ENCODE results near the gene PPM1D.

Gene PPM1D

DNA sequence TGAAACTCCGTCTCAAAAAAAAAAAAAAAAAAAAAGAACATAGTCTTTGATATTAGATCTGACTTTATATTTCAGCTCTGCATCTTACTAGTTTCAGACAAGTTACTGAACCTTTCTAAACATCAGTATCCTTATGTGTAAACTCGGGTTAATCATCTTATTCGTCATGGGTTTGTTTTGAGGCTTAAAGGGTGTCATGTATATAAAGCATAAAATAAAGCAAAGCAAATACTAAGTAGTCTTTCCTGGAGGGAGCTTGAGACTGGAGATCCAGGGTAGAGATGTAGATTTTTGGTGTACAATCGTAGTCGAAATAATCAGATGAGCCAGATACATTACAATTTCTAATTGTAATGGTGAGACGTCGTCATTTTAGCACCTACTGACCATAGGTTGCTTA is 85.4 kb downstream of the PPM1D start:
- Histone ChIP-seq H3K79me2 (ENCODE audit: low read length) (no peaks in the 10 kb centered on the region), H3K9me3 (replicated peaks; ENCODE audit: insufficient read depth, low read length) (no peaks in the 10 kb centered on the region), H3K9ac (ENCODE audit: low read length) (no peak overlapping the region), H2AFZ (ENCODE audit: low read length) (no peak overlapping the region), H3K4me1 (ENCODE audit: low read length) (no peaks in the 10 kb centered on the region), H3K4me3 (ENCODE audit: low read length) (no peak overlapping the region), H3K27me3 (replicated peaks; ENCODE audit: insufficient read depth, low read length) (no peaks in the 10 kb centered on the region), H3K36me3 (replicated peaks; ENCODE audit: insufficient read depth, low read length) (no peaks in the 10 kb centered on the region), H4K20me1 (ENCODE audit: insufficient read depth, low read length) (no peaks in the 10 kb centered on the region), H3K4me2 (ENCODE audit: low read depth, low read length) (no peak overlapping the region), H3K9me2 (replicated peaks; ENCODE audit: insufficient read depth, low read length) (no peaks in the 10 kb centered on the region), H3K27ac (ENCODE audit: low read length) (no peak overlapping the region), H3F3A (ENCODE audit: insufficient read depth, low read length) (no peaks in the 10 kb centered on the region)
- no peak for DNase-seq
- TF ChIP-seq, protein P1, sequence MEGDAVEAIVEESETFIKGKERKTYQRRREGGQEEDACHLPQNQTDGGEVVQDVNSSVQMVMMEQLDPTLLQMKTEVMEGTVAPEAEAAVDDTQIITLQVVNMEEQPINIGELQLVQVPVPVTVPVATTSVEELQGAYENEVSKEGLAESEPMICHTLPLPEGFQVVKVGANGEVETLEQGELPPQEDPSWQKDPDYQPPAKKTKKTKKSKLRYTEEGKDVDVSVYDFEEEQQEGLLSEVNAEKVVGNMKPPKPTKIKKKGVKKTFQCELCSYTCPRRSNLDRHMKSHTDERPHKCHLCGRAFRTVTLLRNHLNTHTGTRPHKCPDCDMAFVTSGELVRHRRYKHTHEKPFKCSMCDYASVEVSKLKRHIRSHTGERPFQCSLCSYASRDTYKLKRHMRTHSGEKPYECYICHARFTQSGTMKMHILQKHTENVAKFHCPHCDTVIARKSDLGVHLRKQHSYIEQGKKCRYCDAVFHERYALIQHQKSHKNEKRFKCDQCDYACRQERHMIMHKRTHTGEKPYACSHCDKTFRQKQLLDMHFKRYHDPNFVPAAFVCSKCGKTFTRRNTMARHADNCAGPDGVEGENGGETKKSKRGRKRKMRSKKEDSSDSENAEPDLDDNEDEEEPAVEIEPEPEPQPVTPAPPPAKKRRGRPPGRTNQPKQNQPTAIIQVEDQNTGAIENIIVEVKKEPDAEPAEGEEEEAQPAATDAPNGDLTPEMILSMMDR (IDR thresholded peaks at IDR 0.05; ENCODE audit: low read length): no peak
- TF ChIP-seq EZH2phosphoT487 (IDR thresholded peaks at IDR 0.05; ENCODE audit: low read length) (no peak), EZH2 (optimal IDR thresholded peaks at IDR 0.05; ENCODE audit: low read depth, low read length) (no peak)

DNA sequence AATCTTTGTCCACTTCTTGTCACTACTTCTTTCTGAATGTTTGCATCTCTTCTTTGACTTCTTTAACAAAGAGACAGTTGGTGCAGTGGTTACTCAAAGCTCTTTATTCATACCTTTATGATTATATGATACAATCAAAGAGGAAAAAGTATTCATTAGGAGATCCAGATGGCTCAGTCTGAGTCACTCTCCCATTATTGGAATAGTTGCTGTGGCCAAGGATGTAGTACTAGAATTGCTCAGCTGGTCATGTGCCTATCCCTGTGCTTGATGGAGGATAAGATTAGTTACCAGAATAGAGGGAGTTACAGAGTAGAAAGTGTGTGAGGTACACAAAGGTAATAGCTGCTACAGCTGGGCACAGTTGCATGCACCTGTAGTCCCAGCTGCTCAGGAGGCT is 96.0 kb downstream of the PPM1D start:
- Histone ChIP-seq H3K9me2 (replicated peaks; ENCODE audit: insufficient read depth, low read length) (no peaks in the 10 kb centered on the region), H3K36me3 (replicated peaks; ENCODE audit: insufficient read depth, low read length) (no peaks in the 10 kb centered on the region), H3K27ac (ENCODE audit: low read length) (no peak overlapping the region), H3K4me3 (ENCODE audit: low read length) (no peak overlapping the region), H3K9ac (ENCODE audit: low read length) (no peak overlapping the region), H3K27me3 (replicated peaks; ENCODE audit: insufficient read depth, low read length) (no peaks in the 10 kb centered on the region), H2AFZ (ENCODE audit: low read length) (no peak overlapping the region), H3K4me2 (ENCODE audit: low read depth, low read length) (no peak overlapping the region), H3K4me1 (ENCODE audit: low read length) (peaks cover 7% of the 10 kb centered on the region; the same call in 1 of the 2 replicates), H3K9me3 (replicated peaks; ENCODE audit: insufficient read depth, low read length) (no peaks in the 10 kb centered on the region), H3K79me2 (ENCODE audit: low read length) (no peaks in the 10 kb centered on the region), H4K20me1 (ENCODE audit: insufficient read depth, low read length) (no peaks in the 10 kb centered on the region), H3F3A (ENCODE audit: insufficient read depth, low read length) (no peaks in the 10 kb centered on the region)
- TF ChIP-seq EZH2phosphoT487 (IDR thresholded peaks at IDR 0.05; ENCODE audit: low read length) (no peak), EZH2 (optimal IDR thresholded peaks at IDR 0.05; ENCODE audit: low read depth, low read length) (no peak)
- TF ChIP-seq, protein P1 (IDR thresholded peaks at IDR 0.05; ENCODE audit: low read length): no peak
- DNase-seq: no peak

DNA sequence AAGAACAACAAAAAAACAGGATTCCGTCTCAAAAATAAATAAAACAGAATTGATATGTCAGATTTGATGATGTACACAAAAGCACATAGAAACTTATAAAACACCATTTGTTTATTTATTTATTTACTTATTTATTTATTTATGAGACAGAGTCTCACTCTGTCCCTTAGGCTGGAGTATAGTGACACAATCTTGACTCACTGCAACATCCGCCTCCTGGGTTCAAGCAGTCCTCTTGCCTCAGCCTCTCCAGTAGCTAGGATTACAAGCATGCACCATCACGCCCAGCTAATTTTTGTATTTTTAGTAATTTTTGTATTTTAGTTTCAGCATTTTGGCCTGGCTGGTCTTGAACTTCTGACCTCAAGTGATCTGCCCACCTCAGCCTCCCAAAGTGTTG is 99.1 kb downstream of the PPM1D start:
- no peak for DNase-seq
- no peaks in the 10 kb centered on the region for H4K20me1 ChIP-seq (ENCODE audit: insufficient read depth, low read length)

More for the DNA sequence above, 99.1 kb downstream of the PPM1D start:
- Histone ChIP-seq H3K27ac (ENCODE audit: low read length) (no peak overlapping the region), H3K9me3 (replicated peaks; ENCODE audit: insufficient read depth, low read length) (no peaks in the 10 kb centered on the region), H3K4me1 (ENCODE audit: low read length) (peaks cover 7% of the 10 kb centered on the region; the same call in 1 of the 2 replicates), H3K27me3 (replicated peaks; ENCODE audit: insufficient read depth, low read length) (no peaks in the 10 kb centered on the region), H3K4me2 (ENCODE audit: low read depth, low read length) (no peak overlapping the region), H2AFZ (ENCODE audit: low read length) (no peak overlapping the region), H3K79me2 (ENCODE audit: low read length) (no peaks in the 10 kb centered on the region), H3F3A (ENCODE audit: insufficient read depth, low read length) (no peaks in the 10 kb centered on the region), H3K9me2 (replicated peaks; ENCODE audit: insufficient read depth, low read length) (no peaks in the 10 kb centered on the region), H3K4me3 (ENCODE audit: low read length) (no peak overlapping the region), H3K9ac (ENCODE audit: low read length) (no peak overlapping the region), H3K36me3 (replicated peaks; ENCODE audit: insufficient read depth, low read length) (no peaks in the 10 kb centered on the region)
- no peak for TF ChIP-seq EZH2 (optimal IDR thresholded peaks at IDR 0.05; ENCODE audit: low read depth, low read length)
- TF ChIP-seq, protein P1 (IDR thresholded peaks at IDR 0.05; ENCODE audit: low read length): no peak
- no peak for TF ChIP-seq EZH2phosphoT487 (IDR thresholded peaks at IDR 0.05; ENCODE audit: low read length)

All from MM.1S (cell line).